C4-2B (cell line): ENCODE results near the gene USP25.

Experiments
- ZFX ChIP-seq: fragments of 450-650 bp; IDR thresholded peaks from 2 replicates; pipeline ENCODE4 v1.6.1; 2017
- TF ChIP-seq, protein P1 (sequence below): fragments of 450-650 bp; conservative IDR thresholded peaks from 2 replicates; pipeline ENCODE4 v1.5.1; 2017; ENCODE audit warnings: mild to moderate bottlenecking

- TF ChIP-seq, protein P1, sequence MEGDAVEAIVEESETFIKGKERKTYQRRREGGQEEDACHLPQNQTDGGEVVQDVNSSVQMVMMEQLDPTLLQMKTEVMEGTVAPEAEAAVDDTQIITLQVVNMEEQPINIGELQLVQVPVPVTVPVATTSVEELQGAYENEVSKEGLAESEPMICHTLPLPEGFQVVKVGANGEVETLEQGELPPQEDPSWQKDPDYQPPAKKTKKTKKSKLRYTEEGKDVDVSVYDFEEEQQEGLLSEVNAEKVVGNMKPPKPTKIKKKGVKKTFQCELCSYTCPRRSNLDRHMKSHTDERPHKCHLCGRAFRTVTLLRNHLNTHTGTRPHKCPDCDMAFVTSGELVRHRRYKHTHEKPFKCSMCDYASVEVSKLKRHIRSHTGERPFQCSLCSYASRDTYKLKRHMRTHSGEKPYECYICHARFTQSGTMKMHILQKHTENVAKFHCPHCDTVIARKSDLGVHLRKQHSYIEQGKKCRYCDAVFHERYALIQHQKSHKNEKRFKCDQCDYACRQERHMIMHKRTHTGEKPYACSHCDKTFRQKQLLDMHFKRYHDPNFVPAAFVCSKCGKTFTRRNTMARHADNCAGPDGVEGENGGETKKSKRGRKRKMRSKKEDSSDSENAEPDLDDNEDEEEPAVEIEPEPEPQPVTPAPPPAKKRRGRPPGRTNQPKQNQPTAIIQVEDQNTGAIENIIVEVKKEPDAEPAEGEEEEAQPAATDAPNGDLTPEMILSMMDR, result no peak
- no peak for TF ChIP-seq ZFX
Observed at GRCh38 chr21:15839601-15840000, 109.8 kb downstream of the USP25 start.
